LHCN-M2 (cell line): ENCODE measurements around the gene ARHGEF2. TPM values are rescaled to one million over a fixed set of nuclear protein-coding genes. Genes with fewer than 3 reads are reported as not detected.
A peak's percentile ranks its signal among the peaks of the same experiment; 100 is the strongest.
"Not testable (repeated sequence)": the region's sequence is repeated elsewhere in the genome, so short reads cannot be mapped to it uniquely, and the experiment has no call there.

ENCODE experiments used
- DNase-seq: peaks from one replicate; pipeline ENCODE4 v3.0.0-alpha.2; 2012; ENCODE audit warnings: low read depth
- total RNA-seq: library from RNA; depleted of rRNA; stranded (reverse); fragments of >200 nt; gene quantifications from 2 replicates; pipeline ENCODE4 v1.2.3, GENCODE V29; 2014

The ARHGEF2 gene
- total RNA-seq, 1 experiment from 2014 or later = 262 TPM

- no peak for DNase-seq
Observed at GRCh38 chr1:155944444-155944799, 33.9 kb downstream of the ARHGEF2 start.

- DNase-seq = no peak
Observed at GRCh38 chr1:155942578-155943141, 35.7 kb downstream of the ARHGEF2 start.

- no peak for DNase-seq
Observed at GRCh38 chr1:155941845-155942531, 36.4 kb downstream of the ARHGEF2 start.

GRCh38 chr1:155940993-155941844, 37.1 kb downstream of the ARHGEF2 start, which contains the start of gene RXFP4:
Gene RXFP4, plus strand, starts transcription at chr1:155941638. Its CDS starts 72 bp downstream, at chr1:155941710.
- DNase-seq = no peak

- DNase-seq = peak; percentile 78
Observed at GRCh38 chr1:155940482-155940992, 37.8 kb downstream of the ARHGEF2 start.

- peak; percentile 75 for DNase-seq
Observed at GRCh38 chr1:155938220-155938627, 40.1 kb downstream of the ARHGEF2 start.

GRCh38 chr1:155934936-155935590, 43.3 kb downstream of the ARHGEF2 start:
- DNase-seq = no peak

GRCh38 chr1:155934097-155934935, 44.0 kb downstream of the ARHGEF2 start, which contains the start of gene KHDC4:
Gene KHDC4, minus strand, starts transcription at chr1:155934413. Its CDS starts 40 bp downstream, at chr1:155934373.
- DNase-seq = peak; percentile 99

GRCh38 chr1:155933591-155934096, 44.7 kb downstream of the ARHGEF2 start:
- DNase-seq = no peak

GRCh38 chr1:155932487-155932886, 45.9 kb downstream of the ARHGEF2 start:
- DNase-seq = no peak

- no peak for DNase-seq
Observed at GRCh38 chr1:155932081-155932480, 46.3 kb downstream of the ARHGEF2 start.

- no peak for DNase-seq
Observed at GRCh38 chr1:155931332-155932038, 46.9 kb downstream of the ARHGEF2 start.

- DNase-seq = not testable (repeated sequence)
Observed at GRCh38 chr1:155930725-155931124, 47.6 kb downstream of the ARHGEF2 start.

- no peak for DNase-seq
Observed at GRCh38 chr1:155929057-155929456, 49.3 kb downstream of the ARHGEF2 start.

- DNase-seq = no peak
Observed at GRCh38 chr1:155925506-155925905, 52.8 kb downstream of the ARHGEF2 start.

- no peak for DNase-seq
Observed at GRCh38 chr1:155920717-155921116, 57.6 kb downstream of the ARHGEF2 start.

GRCh38 chr1:155919801-155920200, 58.5 kb downstream of the ARHGEF2 start:
- DNase-seq = no peak

GRCh38 chr1:155918660-155919059, 59.7 kb downstream of the ARHGEF2 start:
- DNase-seq = no peak

- peak; percentile 78 for DNase-seq
Observed at GRCh38 chr1:155913969-155914757, 64.2 kb downstream of the ARHGEF2 start.
